ENCODE measurements around the gene RASSF8.

RASSF8 gene

GRCh38 chr12:26031827-26032226 lies 73.3 kb downstream of the RASSF8 start:
- no peak overlapping the region for H3K4me2 ChIP-seq (ENCODE audit: low read length)
- H3K4me1 ChIP-seq (ENCODE audit: low read length): peaks cover 10% of the 10 kb centered on the region
- no peaks in the 10 kb centered on the region for H3K79me2 ChIP-seq (ENCODE audit: low read length)
- TF ChIP-seq EZH2phosphoT487 (IDR thresholded peaks at IDR 0.05; ENCODE audit: low read depth): no peak
- TF ChIP-seq CTCF (IDR thresholded peaks at IDR 0.05; ENCODE audit: low read depth, low read length): no peak
- H3K9ac ChIP-seq (ENCODE audit: low read length): no peak overlapping the region
- H4K20me1 ChIP-seq (ENCODE audit: insufficient read depth, low read length): no peaks in the 10 kb centered on the region
- no peaks in the 10 kb centered on the region for H3K36me3 ChIP-seq (replicated peaks; ENCODE audit: low read depth, low read length)
- H3K4me3 ChIP-seq (ENCODE audit: low read length): no peak overlapping the region
- H3K9me3 ChIP-seq (ENCODE audit: insufficient read depth, low read length): no peaks in the 10 kb centered on the region
- H3K27me3 ChIP-seq (ENCODE audit: low read depth, low read length): no peaks in the 10 kb centered on the region
- no peak overlapping the region for H2AFZ ChIP-seq (ENCODE audit: low read depth, low read length)
- H3K27ac ChIP-seq (ENCODE audit: low read length): no peak overlapping the region

- Histone ChIP-seq H3K4me3 (ENCODE audit: low read length) (no peak overlapping the region), H3K79me2 (ENCODE audit: low read length) (no peaks in the 10 kb centered on the region)
- no peak for TF ChIP-seq CTCF (IDR thresholded peaks at IDR 0.05; ENCODE audit: low read depth, low read length)
- no peak for TF ChIP-seq EZH2phosphoT487 (IDR thresholded peaks at IDR 0.05; ENCODE audit: low read depth)
Measured at GRCh38 chr12:26032290-26032689, 73.8 kb downstream of the RASSF8 start.

DNA sequence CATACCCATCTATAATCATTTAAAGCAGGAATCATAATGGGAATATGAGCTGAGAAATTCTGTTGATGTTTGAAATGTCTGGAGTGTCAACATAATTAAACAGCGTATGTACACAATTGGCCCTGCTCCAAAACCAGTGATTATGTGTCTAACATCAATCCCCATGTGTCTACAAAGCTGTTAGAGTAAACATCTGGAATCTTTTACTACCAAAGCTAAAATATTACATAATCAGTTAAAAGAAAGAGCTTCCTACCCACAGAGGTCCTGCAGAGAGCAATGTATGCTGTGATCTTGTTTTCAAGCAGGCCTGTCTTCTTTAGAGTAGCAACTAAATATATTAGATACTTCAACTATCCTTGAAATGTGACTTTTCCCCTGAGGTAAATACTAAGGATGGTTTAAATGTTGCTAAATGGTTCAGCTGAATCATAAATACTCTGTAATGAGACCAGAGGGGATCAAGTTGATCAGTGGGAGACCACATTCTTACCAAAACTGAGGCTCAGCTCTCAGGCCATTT lies 74.3 kb downstream of the RASSF8 start:
- H3K27me3 ChIP-seq (ENCODE audit: low read depth, low read length): no peaks in the 10 kb centered on the region
- no peaks in the 10 kb centered on the region for H3K9me3 ChIP-seq (ENCODE audit: insufficient read depth, low read length)
- H4K20me1 ChIP-seq (ENCODE audit: insufficient read depth, low read length): no peaks in the 10 kb centered on the region
- no peak overlapping the region for H3K9ac ChIP-seq (ENCODE audit: low read length)
- peaks cover 19% of the 10 kb centered on the region for H3K4me1 ChIP-seq (ENCODE audit: low read length)
- no peaks in the 10 kb centered on the region for H3K36me3 ChIP-seq (replicated peaks; ENCODE audit: low read depth, low read length)
- H2AFZ ChIP-seq (ENCODE audit: low read depth, low read length): no peak overlapping the region
- H3K27ac ChIP-seq (ENCODE audit: low read length): no peak overlapping the region
- no peak for TF ChIP-seq EZH2phosphoT487 (IDR thresholded peaks at IDR 0.05; ENCODE audit: low read depth)
- TF ChIP-seq CTCF (IDR thresholded peaks at IDR 0.05; ENCODE audit: low read depth, low read length): no peak
- no peak overlapping the region for H3K4me3 ChIP-seq (ENCODE audit: low read length)
- H3K79me2 ChIP-seq (ENCODE audit: low read length): no peaks in the 10 kb centered on the region
- H3K4me2 ChIP-seq (ENCODE audit: low read length): no peak overlapping the region

More at GRCh38 chr12:26032290-26032689, 73.8 kb downstream of the RASSF8 start:
- H3K9ac ChIP-seq (ENCODE audit: low read length): no peak overlapping the region
- H3K9me3 ChIP-seq (ENCODE audit: insufficient read depth, low read length): no peaks in the 10 kb centered on the region
- H3K4me2 ChIP-seq (ENCODE audit: low read length): no peak overlapping the region
- no peaks in the 10 kb centered on the region for H3K27me3 ChIP-seq (ENCODE audit: low read depth, low read length)
- no peaks in the 10 kb centered on the region for H4K20me1 ChIP-seq (ENCODE audit: insufficient read depth, low read length)
- H3K4me1 ChIP-seq (ENCODE audit: low read length): peaks cover 15% of the 10 kb centered on the region
- no peaks in the 10 kb centered on the region for H3K36me3 ChIP-seq (replicated peaks; ENCODE audit: low read depth, low read length)
- H2AFZ ChIP-seq (ENCODE audit: low read depth, low read length): no peak overlapping the region
- H3K27ac ChIP-seq (ENCODE audit: low read length): no peak overlapping the region

DNA sequence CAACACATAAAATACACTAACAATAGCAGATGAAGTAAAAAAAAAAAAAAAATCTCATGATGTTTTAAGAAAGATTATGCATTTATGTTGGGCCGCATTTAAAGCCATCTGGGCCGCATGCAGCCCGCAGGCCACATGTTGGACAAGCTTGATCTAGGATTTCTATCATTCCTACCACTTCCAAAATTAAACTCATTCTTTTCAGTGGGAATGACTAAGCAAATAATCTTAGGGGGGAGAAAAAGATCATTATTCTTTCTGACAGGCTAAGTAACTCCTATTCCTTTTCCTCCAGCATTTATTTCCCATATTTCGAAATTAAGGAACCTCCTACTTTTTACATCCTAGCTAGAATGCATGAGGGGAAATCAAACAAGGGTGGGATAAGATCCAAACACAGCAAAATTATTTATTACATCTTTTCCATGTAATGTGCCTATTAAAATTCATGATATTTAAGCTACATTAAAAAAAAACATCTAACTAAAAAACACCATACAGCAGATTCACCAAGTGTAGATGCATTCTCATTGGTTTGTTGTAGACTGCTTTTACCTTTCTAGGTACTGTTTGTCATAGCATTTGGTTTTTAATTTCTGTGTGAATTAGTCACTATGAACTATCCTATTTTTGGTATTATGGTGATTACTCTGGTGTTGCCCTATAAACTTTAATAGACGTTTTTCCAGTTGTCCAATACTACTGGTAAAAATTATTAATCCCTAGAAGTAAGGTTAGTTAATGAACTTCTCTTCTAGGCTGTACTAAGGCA lies 76.1 kb downstream of the RASSF8 start:
- peaks cover 27% of the 10 kb centered on the region for H3K4me1 ChIP-seq (ENCODE audit: low read length)
- no peaks in the 10 kb centered on the region for H4K20me1 ChIP-seq (ENCODE audit: insufficient read depth, low read length)
- no peaks in the 10 kb centered on the region for H3K36me3 ChIP-seq (replicated peaks; ENCODE audit: low read depth, low read length)
- no peak overlapping the region for H2AFZ ChIP-seq (ENCODE audit: low read depth, low read length)
- TF ChIP-seq CTCF (IDR thresholded peaks at IDR 0.05; ENCODE audit: low read depth, low read length): no peak
- no peak for TF ChIP-seq EZH2phosphoT487 (IDR thresholded peaks at IDR 0.05; ENCODE audit: low read depth)
- no peaks in the 10 kb centered on the region for H3K9me3 ChIP-seq (ENCODE audit: insufficient read depth, low read length)
- no peak overlapping the region for H3K9ac ChIP-seq (ENCODE audit: low read length)
- H3K4me3 ChIP-seq (ENCODE audit: low read length): no peak overlapping the region
- no peaks in the 10 kb centered on the region for H3K79me2 ChIP-seq (ENCODE audit: low read length)
- no peaks in the 10 kb centered on the region for H3K27me3 ChIP-seq (ENCODE audit: low read depth, low read length)
- H3K4me2 ChIP-seq (ENCODE audit: low read length): no peak overlapping the region
- H3K27ac ChIP-seq (ENCODE audit: low read length): no peak overlapping the region
